Activated CD4-positive, alpha-beta T cell treated with anti-CD3 and anti-CD28 coated beads for 1 hour (primary cell): Measurements from ENCODE around the gene ACRV1.

ENCODE experiments used
- DNase-seq: peaks from one replicate; pipeline ENCODE4 v3.0.0-alpha.2; 2020

Gene ACRV1

GRCh38 chr11:125645871-125646270, 34.8 kb downstream of the ACRV1 start:
- no peak for DNase-seq

GRCh38 chr11:125638315-125638714, 42.3 kb downstream of the ACRV1 start:
- DNase-seq, result no peak

GRCh38 chr11:125637840-125638239, 42.8 kb downstream of the ACRV1 start:
- DNase-seq, result no peak

- no peak for DNase-seq
Measured at GRCh38 chr11:125627236-125627910, 53.3 kb downstream of the ACRV1 start.

GRCh38 chr11:125626288-125626950, 54.2 kb downstream of the ACRV1 start:
- no peak for DNase-seq

- peak; percentile 76 for DNase-seq
Measured at GRCh38 chr11:125625630-125626287, 54.9 kb downstream of the ACRV1 start.

GRCh38 chr11:125625225-125625629, 55.4 kb downstream of the ACRV1 start:
- DNase-seq, result no peak

- no peak for DNase-seq
Measured at GRCh38 chr11:125624756-125625213, 55.9 kb downstream of the ACRV1 start, which contains the start of gene CHEK1. TSS of gene CHEK1 (plus strand) at chr11:125625163. CDS start at chr11:125626769, 1,606 bp downstream.

- DNase-seq, result no peak
Measured at GRCh38 chr11:125623064-125623463, 57.6 kb downstream of the ACRV1 start.

- no peak for DNase-seq
Measured at GRCh38 chr11:125621995-125622394, 58.7 kb downstream of the ACRV1 start.
